Aorta (tissue), 5 donors: ENCODE results near the gene KRTAP2-3. TPM values are rescaled to one million over a fixed set of nuclear protein-coding genes. Genes with fewer than 3 reads are reported as not detected.

Source experiments
- ATAC-seq: fragments of 200-7000 bp; cut with Tn5 transposase; one replicate; pipeline ENCODE4 v1.9.1; 2022; ENCODE audit warnings: moderate library complexity; ENCODE audit not compliant: low FRiP score
- DNase-seq, 2 donors: peaks; one replicate each; pipeline ENCODE4 v3.0.0-alpha.2; 2020
- H3K27ac ChIP-seq, 2 donors: one replicate each; pipeline ENCODE4 v1.5.1; 2013; ENCODE audit warnings: low read length in 2 of 2, mild to moderate bottlenecking in 2 of 2, moderate library complexity in 2 of 2, control low read depth in 1 of 2, inconsistent platforms in 1 of 2, low read depth in 1 of 2
- H3K27me3 ChIP-seq, 2 donors: one replicate each; pipeline ENCODE4 v1.6.1; 2013; ENCODE audit warnings: control low read depth in 1 of 2, low read length in 1 of 2, mild to moderate bottlenecking in 1 of 2, moderate library complexity in 1 of 2; ENCODE audit not compliant: insufficient read depth in 2 of 2, control insufficient read depth in 1 of 2
- H3K36me3 ChIP-seq, 2 donors: one replicate each; pipeline ENCODE4 v1.6.1; 2013; ENCODE audit warnings: control low read depth in 1 of 2, low read length in 1 of 2, mild to moderate bottlenecking in 1 of 2; ENCODE audit not compliant: insufficient read depth in 2 of 2, control insufficient read depth in 1 of 2
- H3K4me1 ChIP-seq, 2 donors: one replicate each; pipeline ENCODE4 v1.6.1; 2013; ENCODE audit warnings: low read length in 2 of 2, control low read depth in 1 of 2, mild to moderate bottlenecking in 1 of 2, moderate library complexity in 1 of 2; ENCODE audit not compliant: insufficient read depth in 2 of 2, control insufficient read depth in 1 of 2
- H3K4me3 ChIP-seq, 2 donors: one replicate each; pipeline ENCODE4 v1.5.1; 2013; ENCODE audit warnings: low read length in 2 of 2, control low read depth in 1 of 2, mild to moderate bottlenecking in 1 of 2
- H3K9me3 ChIP-seq: one replicate; pipeline ENCODE4 v1.6.1; 2013; ENCODE audit warnings: mild to moderate bottlenecking, low read length; ENCODE audit not compliant: control insufficient read depth
- WGBS, 2 donors: extraction: QIAGEN DNeasy Blood & Tissue Kit; methylation state at CpG; one replicate each; pipeline ENCODE4 v1.1.7; 2013; 5-methylcytosine and 5-hydroxymethylcytosine counted together
- intact Hi-C, 2 donors: fragments of 100-400 bp; cut with DNase I; formaldehyde crosslinking; loops; one replicate each; pipeline versions ENCODE4 v1.14.2 to v1.15.0; 2022
- polyA plus RNA-seq, 2 donors: library from polyadenylated mRNA; stranded (reverse); fragments of 200-250 nt; gene quantifications; one replicate each; pipeline ENCODE4 v1.2.3, GENCODE V29; 2013
- total RNA-seq, 2 donors: library from RNA; stranded (reverse); fragmentation: NEBNext Ultra II Directional; extraction: Animal tissue kit (Norgen Biotek cat#: 25700); gene quantifications; one replicate each; pipeline ENCODE4 v1.2.1, GENCODE V29; 2021
- donor health status: healthy with polysubstance abuse.
- donor health status: Bipolar disorder and iron deficiency.
- donor health status: DM: no; HTN: no; CAD: no.
- donor health status: DM: no; HTN: no; CAD: no.
- donor health status: DM: yes; HTN: yes; CAD: no.

KRTAP2-3 gene
- total and polyA plus RNA-seq, 4 donors: not detected

DNA sequence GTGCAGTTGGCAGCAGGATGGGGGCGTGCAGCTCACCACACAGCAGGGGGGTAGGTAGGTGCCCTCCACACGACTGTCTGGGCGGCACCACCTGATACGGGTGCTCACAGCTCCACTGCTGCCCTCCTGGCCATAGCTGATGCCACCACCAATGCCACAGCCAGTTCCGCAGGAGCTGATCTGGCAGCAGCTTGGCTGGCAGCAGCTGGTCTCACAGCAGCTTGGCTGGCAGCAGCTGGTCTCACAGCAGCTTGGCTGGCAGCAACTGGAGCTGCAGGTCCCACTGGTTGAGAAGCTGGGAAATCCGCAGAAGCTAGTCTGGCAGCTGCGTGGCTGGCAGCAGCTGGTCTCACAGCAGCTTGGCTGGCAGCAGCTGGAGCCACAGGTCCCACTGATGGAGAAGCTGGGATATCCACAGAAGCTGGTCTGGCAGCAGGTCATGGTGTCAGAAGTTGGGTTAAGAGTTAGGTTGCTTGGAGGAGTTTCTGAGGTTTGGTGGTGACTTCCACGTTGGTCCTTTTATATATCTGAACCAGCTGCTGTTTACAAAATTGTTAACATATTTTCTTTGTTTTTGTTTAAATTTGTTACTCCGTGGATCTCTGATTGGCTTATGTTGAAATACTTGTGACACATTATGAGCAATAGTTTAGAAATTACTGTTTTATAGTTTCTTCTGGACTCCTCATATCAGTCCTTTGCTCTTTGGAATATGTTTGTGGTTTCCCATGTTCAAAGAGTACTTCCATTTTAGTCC lies 33.0 kb downstream of the KRTAP2-3 start, which contains the start of gene KRTAP1-5:
TSS of gene KRTAP1-5 (minus strand) at position 494 of the 757 bp plus-strand sequence. CDS start at position 441, 53 bp downstream.
- ATAC-seq: no peak
- H3K4me1 ChIP-seq: no peaks in the 10 kb centered on the region

GRCh38 chr17:41024697-41025096 lies 35.2 kb downstream of the KRTAP2-3 start:
- no peak overlapping the region for H3K27ac ChIP-seq
- no peaks in the 10 kb centered on the region for H3K27me3 ChIP-seq
- no peak overlapping the region for H3K4me3 ChIP-seq
- intact Hi-C loops: no loop called here
- DNase-seq: no peak
- no peaks in the 10 kb centered on the region for H3K36me3 ChIP-seq
- WGBS, 2 donors: 44 to 51% methylated on average over 3 of the region's 3 CpGs
- H3K9me3 ChIP-seq: no peaks in the 10 kb centered on the region
- no peak for ATAC-seq
- no peaks in the 10 kb centered on the region for H3K4me1 ChIP-seq

More for the DNA sequence above, 33.0 kb downstream of the KRTAP2-3 start, which contains the start of gene KRTAP1-5:
- H3K27me3 ChIP-seq: no peaks in the 10 kb centered on the region
- intact Hi-C loops: no loop called here
- H3K36me3 ChIP-seq: no peaks in the 10 kb centered on the region
- no peaks in the 10 kb centered on the region for H3K9me3 ChIP-seq
- no peak for DNase-seq
- no peak within 1 kb of the TSS for H3K4me3 ChIP-seq
- WGBS, 2 donors: 44 to 54% methylated on average over 9 of the region's 9 CpGs
- no peak within 1 kb of the TSS for H3K27ac ChIP-seq

DNA sequence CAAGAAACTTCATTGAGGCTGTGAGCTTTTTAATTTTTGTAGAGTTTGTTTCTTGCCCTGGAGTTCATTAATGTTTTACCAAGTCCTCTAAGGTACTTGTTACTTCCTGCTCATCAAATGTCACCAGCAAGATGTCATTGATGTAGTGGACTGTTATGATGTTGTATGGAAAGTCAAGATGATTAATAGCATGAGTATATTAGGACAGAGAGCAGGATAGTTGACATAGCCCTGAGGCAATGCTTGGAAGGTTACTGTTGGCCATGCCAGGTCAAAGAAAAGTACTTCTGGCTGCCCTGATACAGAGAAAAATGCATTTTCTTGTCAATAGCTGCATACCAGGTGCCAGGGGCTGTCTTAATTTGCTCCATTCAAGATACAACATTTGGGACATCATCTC lies 39.6 kb downstream of the KRTAP2-3 start:
- ATAC-seq (no peak), DNase-seq (no peak)
- Histone ChIP-seq H3K27ac (no peak overlapping the region), H3K9me3 (peaks cover 2% of the 10 kb centered on the region), H3K4me1 (no peaks in the 10 kb centered on the region), H3K36me3 (no peaks in the 10 kb centered on the region), H3K4me3 (no peak overlapping the region), H3K27me3 (no peaks in the 10 kb centered on the region)
- intact Hi-C loops: no loop called here

DNA sequence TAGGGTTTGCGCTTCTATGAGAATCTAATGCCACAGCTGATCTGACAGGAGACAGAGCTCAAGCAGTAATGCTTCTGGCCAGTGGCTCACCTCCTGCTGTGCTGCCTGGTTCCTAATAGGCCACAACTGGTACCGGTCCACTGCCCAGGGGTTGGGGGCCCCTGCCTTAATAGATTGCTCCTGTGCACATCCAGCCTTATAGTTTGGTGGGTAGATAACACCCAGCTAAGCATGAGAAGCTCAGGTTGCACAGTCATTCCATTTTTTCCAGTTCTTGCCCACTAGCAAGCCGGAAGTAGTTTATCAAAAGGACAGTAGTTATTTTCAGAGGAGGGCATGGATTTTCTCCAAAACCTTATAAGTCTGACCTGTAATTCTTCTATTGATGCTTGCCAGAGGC lies 40.5 kb downstream of the KRTAP2-3 start:
- Histone ChIP-seq H3K4me1 (no peaks in the 10 kb centered on the region), H3K27ac (no peak overlapping the region), H3K27me3 (no peaks in the 10 kb centered on the region), H3K4me3 (no peak overlapping the region), H3K36me3 (no peaks in the 10 kb centered on the region), H3K9me3 (peaks cover 2% of the 10 kb centered on the region)
- 80 to 91% methylated on average over 3 of the region's 3 CpGs for WGBS, 2 donors
- ATAC-seq (no peak), DNase-seq (no peak)
- intact Hi-C loops: no loop called here

DNA sequence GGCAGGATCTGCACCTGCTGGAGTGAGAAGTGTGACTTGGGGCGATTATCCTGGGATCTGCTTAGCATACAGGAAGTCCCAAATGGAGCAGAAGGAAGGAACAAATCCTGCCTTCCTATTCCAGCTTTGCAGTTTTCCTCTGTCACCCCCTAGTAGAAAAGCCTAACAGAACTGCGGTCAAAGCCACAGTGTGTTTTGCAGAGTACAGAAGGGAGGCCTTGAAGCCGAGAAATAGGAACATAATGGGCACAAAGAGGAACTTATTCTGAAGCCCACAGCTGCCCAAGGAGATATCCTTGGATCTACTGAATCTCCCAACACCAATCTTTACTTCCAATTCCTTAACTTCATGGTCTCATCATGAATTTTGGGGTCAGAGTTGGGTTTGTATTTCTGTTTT lies 41.4 kb downstream of the KRTAP2-3 start:
- no peak for ATAC-seq
- Histone ChIP-seq H3K4me1 (no peaks in the 10 kb centered on the region), H3K27me3 (no peaks in the 10 kb centered on the region), H3K4me3 (no peak overlapping the region), H3K9me3 (peaks cover 2% of the 10 kb centered on the region), H3K27ac (no peak overlapping the region), H3K36me3 (no peaks in the 10 kb centered on the region)
- intact Hi-C loops: no loop called here
- 76 to 85% methylated on average over 3 of the region's 3 CpGs for WGBS, 2 donors
- no peak for DNase-seq

- no peak overlapping the region for H3K4me3 ChIP-seq
- no peaks in the 10 kb centered on the region for H3K36me3 ChIP-seq
- H3K27ac ChIP-seq: no peak overlapping the region
- WGBS, 2 donors: 80 to 84% methylated on average over 13 of the region's 13 CpGs
- H3K9me3 ChIP-seq: peaks cover 2% of the 10 kb centered on the region
- ATAC-seq (no peak), DNase-seq (no peak)
- H3K27me3 ChIP-seq: no peaks in the 10 kb centered on the region
- intact Hi-C loops: no loop called here
- no peaks in the 10 kb centered on the region for H3K4me1 ChIP-seq
These were observed 43.2 kb downstream of the KRTAP2-3 start for GRCh38 chr17:41016578-41017215.

DNA sequence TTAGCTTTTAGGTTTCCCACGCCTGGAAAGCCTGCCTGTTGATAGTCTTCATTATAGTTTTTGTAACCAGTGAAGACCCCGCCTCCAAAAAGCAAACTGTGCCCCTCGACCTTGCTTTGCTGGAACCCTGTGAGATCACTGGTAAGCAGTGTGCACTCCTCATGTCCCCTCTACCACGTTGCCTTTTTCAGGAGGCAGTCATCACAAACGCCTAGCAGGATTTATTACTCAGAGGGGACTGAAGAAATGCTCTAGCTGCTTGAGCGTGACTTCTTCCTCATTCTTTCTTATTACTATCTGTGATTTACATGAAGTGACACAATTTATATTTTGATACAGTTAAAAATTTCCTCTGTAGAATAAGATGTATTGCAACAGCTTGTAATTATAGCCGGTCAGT lies 44.5 kb downstream of the KRTAP2-3 start:
- Histone ChIP-seq H3K9me3 (peaks cover 2% of the 10 kb centered on the region), H3K4me1 (no peaks in the 10 kb centered on the region), H3K4me3 (no peak overlapping the region), H3K27me3 (no peaks in the 10 kb centered on the region), H3K36me3 (no peaks in the 10 kb centered on the region), H3K27ac (no peak overlapping the region)
- WGBS, 2 donors: 23 to 37% methylated on average over 7 of the region's 7 CpGs
- intact Hi-C loops: no loop called here
- ATAC-seq (no peak), DNase-seq (no peak)

DNA sequence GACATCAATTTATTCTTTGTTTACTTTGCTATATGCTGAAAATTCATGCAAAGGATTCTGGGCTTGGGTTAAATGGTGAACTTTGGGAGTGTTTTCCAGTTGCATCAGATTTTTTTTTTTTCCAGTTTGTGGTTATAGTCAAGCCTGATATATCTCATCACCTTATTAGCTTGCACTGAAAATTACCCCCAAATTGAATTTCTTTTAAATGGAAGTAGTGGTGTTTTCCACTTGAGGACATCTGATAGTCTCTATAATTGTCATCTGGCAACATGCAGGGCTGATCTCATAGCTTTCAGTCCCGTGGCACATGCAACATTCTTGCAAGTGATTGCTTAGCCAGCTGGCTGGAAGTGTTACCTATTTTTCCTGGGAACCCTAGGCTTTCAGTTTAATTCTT lies 46.3 kb downstream of the KRTAP2-3 start:
- peaks cover 2% of the 10 kb centered on the region for H3K9me3 ChIP-seq
- no peak overlapping the region for H3K4me3 ChIP-seq
- DNase-seq (no peak), ATAC-seq (no peak)
- WGBS, 2 donors: 4 to 5% methylated on average over 1 of the region's 1 CpG
- H3K27ac ChIP-seq: no peak overlapping the region
- no peaks in the 10 kb centered on the region for H3K4me1 ChIP-seq
- no peaks in the 10 kb centered on the region for H3K27me3 ChIP-seq
- intact Hi-C loops: no loop called here
- H3K36me3 ChIP-seq: no peaks in the 10 kb centered on the region

DNA sequence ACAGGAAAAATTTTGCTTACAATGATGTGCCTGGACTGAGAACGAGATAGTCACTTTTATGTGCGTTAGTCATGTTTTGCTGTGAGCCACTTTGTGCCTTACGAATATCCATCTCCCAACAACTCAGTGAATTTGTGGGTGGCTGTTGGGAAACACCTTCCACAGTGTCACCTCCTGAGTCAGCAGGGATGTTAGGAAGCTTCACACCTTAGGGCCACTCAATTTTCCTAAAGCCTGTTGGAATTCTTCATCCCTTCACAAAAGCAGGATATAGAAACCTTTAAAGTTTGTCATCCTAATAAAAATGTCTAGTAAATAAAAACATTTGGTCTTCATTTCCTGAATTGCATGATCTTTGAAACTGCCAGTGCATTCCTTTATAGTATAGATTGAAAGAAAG lies 46.7 kb downstream of the KRTAP2-3 start:
- Histone ChIP-seq H3K27me3 (no peaks in the 10 kb centered on the region), H3K27ac (no peak overlapping the region), H3K9me3 (no peaks in the 10 kb centered on the region), H3K36me3 (no peaks in the 10 kb centered on the region), H3K4me1 (no peaks in the 10 kb centered on the region), H3K4me3 (no peak overlapping the region)
- ATAC-seq (no peak), DNase-seq (no peak)
- intact Hi-C loops: no loop called here
- WGBS, 2 donors: 69 to 78% methylated on average over 3 of the region's 3 CpGs
